DND-41 (cell line): Measurements from ENCODE around the gene KLHL11.

Source experiments
- EZH2 ChIP-seq: IDR thresholded peaks from 3 replicates; pipeline ENCODE4 v1.6.1; 2012; ENCODE audit warnings: borderline replicate concordance, low read depth, mild to moderate bottlenecking, moderate library complexity, low read length, inconsistent platforms; ENCODE audit not compliant: severe bottlenecking
- TF ChIP-seq, protein P1 (sequence below): IDR thresholded peaks from 2 replicates; pipeline ENCODE4 v1.5.1; 2012; ENCODE audit warnings: borderline replicate concordance, low read length, moderate library complexity, mild to moderate bottlenecking; ENCODE audit not compliant: poor library complexity, severe bottlenecking; ENCODE audit errors: extremely low read depth

DNA sequence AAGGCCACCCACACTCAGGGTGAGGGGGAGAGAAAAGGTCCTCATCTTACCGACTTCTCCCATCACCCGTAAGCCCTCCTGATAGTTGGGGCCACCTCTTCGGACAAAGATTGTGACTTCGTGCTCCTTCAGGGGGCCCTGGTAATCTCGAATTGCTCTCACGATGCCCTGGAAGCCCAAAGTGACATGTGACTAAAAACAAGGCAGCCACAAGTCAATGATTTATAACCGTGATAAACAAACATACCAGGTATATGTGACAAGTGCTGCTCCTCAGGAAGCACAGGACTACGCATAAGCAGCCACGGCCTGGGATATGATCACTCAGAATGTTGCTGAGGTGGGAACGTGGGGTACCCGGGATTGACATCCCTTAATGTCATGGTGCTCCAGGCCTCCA lies 36.4 kb upstream of the KLHL11 start:
- TF ChIP-seq, protein P1, sequence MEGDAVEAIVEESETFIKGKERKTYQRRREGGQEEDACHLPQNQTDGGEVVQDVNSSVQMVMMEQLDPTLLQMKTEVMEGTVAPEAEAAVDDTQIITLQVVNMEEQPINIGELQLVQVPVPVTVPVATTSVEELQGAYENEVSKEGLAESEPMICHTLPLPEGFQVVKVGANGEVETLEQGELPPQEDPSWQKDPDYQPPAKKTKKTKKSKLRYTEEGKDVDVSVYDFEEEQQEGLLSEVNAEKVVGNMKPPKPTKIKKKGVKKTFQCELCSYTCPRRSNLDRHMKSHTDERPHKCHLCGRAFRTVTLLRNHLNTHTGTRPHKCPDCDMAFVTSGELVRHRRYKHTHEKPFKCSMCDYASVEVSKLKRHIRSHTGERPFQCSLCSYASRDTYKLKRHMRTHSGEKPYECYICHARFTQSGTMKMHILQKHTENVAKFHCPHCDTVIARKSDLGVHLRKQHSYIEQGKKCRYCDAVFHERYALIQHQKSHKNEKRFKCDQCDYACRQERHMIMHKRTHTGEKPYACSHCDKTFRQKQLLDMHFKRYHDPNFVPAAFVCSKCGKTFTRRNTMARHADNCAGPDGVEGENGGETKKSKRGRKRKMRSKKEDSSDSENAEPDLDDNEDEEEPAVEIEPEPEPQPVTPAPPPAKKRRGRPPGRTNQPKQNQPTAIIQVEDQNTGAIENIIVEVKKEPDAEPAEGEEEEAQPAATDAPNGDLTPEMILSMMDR, result no peak
- no peak for TF ChIP-seq EZH2
